K562 (cell line): ENCODE measurements around the gene DAZAP1. TPM values are rescaled to one million over a fixed set of nuclear protein-coding genes. Genes with fewer than 3 reads are reported as not detected.

Experiments used
- ATAC-seq: fragments of 200-7000 bp; cut with Tn5 transposase; 3 replicates; pipeline ENCODE4 v1.9.1; 2020; ENCODE audit warnings: moderate library complexity
- BruUV-seq: library from RNA; stranded (reverse); fragments of 400-500 nt; replicated peaks from 2 replicates; lab custom pipeline; 2021; lab: Mats Ljungman, UMichigan
- CTCF ChIA-PET: fragments of 300-600 bp; formaldehyde crosslinking; extraction: SDS; loops from one replicate; lab custom pipeline; 2021; ENCODE audit warnings: low intra/inter-chr PET ratio; lab: Yijun Ruan, JAX
- POLR2A ChIA-PET: fragments of 300-600, 350-650 bp; sonication (Branson Sonifier 250); formaldehyde crosslinking; extraction: SDS; loops from one replicate; lab custom pipeline; 2021; ENCODE audit warnings: antibody characterized with exemption, inconsistent platforms; lab: Yijun Ruan, JAX
- DNase-seq, 4 experiments: peaks; one replicate each; pipeline versions ENCODE4 v3.0.0 to v3.0.0-alpha.2; 2011 to 2018; ENCODE audit warnings: low spot score in 3 of 4, mixed read lengths in 3 of 4; ENCODE audit errors: extremely low read depth in 1 of 4
- FAIRE-seq: peaks from 2 replicates; lab custom pipeline; 2011; peaks lifted over from hg19 to GRCh38; lab: Jason Lieb, UNC
- H2AFZ ChIP-seq: 2 replicates; pipeline ENCODE4 v1.6.0; 2011; ENCODE audit warnings: low read depth, low read length, control low read depth, inconsistent platforms
- H3K27ac ChIP-seq: fragments of 200-600 bp; 3 replicates; pipeline ENCODE4 v1.8.0; 2011; ENCODE audit warnings: low read depth, mild to moderate bottlenecking, control low read depth, inconsistent platforms, low read length, moderate library complexity, mixed read lengths; ENCODE audit errors: extremely low read depth
- H3K27me3 ChIP-seq, 2 experiments: fragments of 300-600 bp in 1 of 2; 2 replicates in 1 of 2; 3 replicates in 1 of 2; pipeline versions ENCODE4 v1.6.0 to v1.8.0; 2011; ENCODE audit warnings: inconsistent platforms in 2 of 2, low read length in 2 of 2, mild to moderate bottlenecking in 1 of 2, mixed read lengths in 1 of 2, moderate library complexity in 1 of 2; ENCODE audit not compliant: control insufficient read depth in 2 of 2, insufficient read depth in 2 of 2
- H3K36me3 ChIP-seq: fragments of 300-600 bp; 3 replicates; pipeline ENCODE4 v1.8.0; 2011; ENCODE audit warnings: mild to moderate bottlenecking, low read length, inconsistent platforms; ENCODE audit not compliant: control insufficient read depth, insufficient read depth
- H3K4me1 ChIP-seq, 2 experiments: fragments of 200-600 bp in 1 of 2; replicated peaks in 1 of 2; 2 replicates in 1 of 2; 3 replicates in 1 of 2; pipeline versions ENCODE4 v1.5.1 to v1.8.0; 2011; ENCODE audit warnings: inconsistent platforms in 2 of 2, low read length in 2 of 2, mild to moderate bottlenecking in 1 of 2, mixed read lengths in 1 of 2, moderate library complexity in 1 of 2; ENCODE audit not compliant: control insufficient read depth in 2 of 2, insufficient read depth in 2 of 2
- H3K4me2 ChIP-seq: 2 replicates; pipeline ENCODE4 v1.6.1; 2011; ENCODE audit warnings: low read length, control low read depth, inconsistent platforms, mixed read lengths; ENCODE audit not compliant: insufficient read depth
- H3K4me3 ChIP-seq: fragments of 200-600 bp; sonication (generic), shearing (Covaris generic); 2 replicates; pipeline ENCODE4 v1.5.1; 2016; ENCODE audit warnings: control low read depth, inconsistent platforms
- H3K79me2 ChIP-seq: fragments of 200-600 bp; 3 replicates; pipeline ENCODE4 v1.8.0; 2011; ENCODE audit warnings: low read length, inconsistent platforms; ENCODE audit not compliant: control insufficient read depth, insufficient read depth
- H3K9ac ChIP-seq, 2 experiments: 2 replicates each; pipeline versions ENCODE4 v1.6.0 to v1.6.1; 2011; ENCODE audit warnings: low read depth in 2 of 2, low read length in 2 of 2, control low read depth in 1 of 2, inconsistent platforms in 1 of 2, mild to moderate bottlenecking in 1 of 2, mixed read lengths in 1 of 2; ENCODE audit not compliant: insufficient read depth in 1 of 2
- H3K9me1 ChIP-seq: one replicate; pipeline ENCODE4 v1.6.0; 2011; ENCODE audit warnings: inconsistent platforms, mild to moderate bottlenecking, low read length, moderate library complexity; ENCODE audit not compliant: control insufficient read depth, insufficient read depth
- H3K9me3 ChIP-seq: replicated peaks from 2 replicates; pipeline ENCODE4 v1.5.1; 2011; ENCODE audit warnings: low read depth, low read length, inconsistent platforms; ENCODE audit not compliant: control insufficient read depth, insufficient read depth
- H4K20me1 ChIP-seq: replicated peaks from 2 replicates; pipeline ENCODE4 v1.6.1; 2011; ENCODE audit warnings: low read length, inconsistent platforms, mixed read lengths; ENCODE audit not compliant: control insufficient read depth, insufficient read depth
- ATF7 ChIP-seq: fragments of 450-650 bp; IDR thresholded peaks from 2 replicates; pipeline ENCODE4 v1.7.1; 2014; ENCODE audit warnings: mild to moderate bottlenecking, moderate library complexity
- BRF1 ChIP-seq: IDR thresholded peaks from 3 replicates; pipeline ENCODE4 v1.6.1; 2011; ENCODE audit warnings: borderline replicate concordance, mild to moderate bottlenecking; ENCODE audit not compliant: insufficient read length; ENCODE audit errors: extremely low read depth
- CBX2 ChIP-seq: fragments of 200-600 bp; sonication (generic); IDR thresholded peaks from one replicate; pipeline ENCODE4 v1.6.1; 2012; ENCODE audit warnings: mild to moderate bottlenecking, low read length, inconsistent platforms; ENCODE audit not compliant: insufficient read depth, poor library complexity, severe bottlenecking
- CHAMP1 ChIP-seq: fragments of 450-650 bp; IDR thresholded peaks from 2 replicates; pipeline ENCODE4 v1.6.1; 2016; ENCODE audit warnings: mild to moderate bottlenecking
- DPF2 ChIP-seq: fragments of 450-650 bp; IDR thresholded peaks from 2 replicates; pipeline ENCODE4 v1.6.1; 2016
- ELF2 ChIP-seq: fragments of 250-450 bp; sonication (Bioruptor Pico); IDR thresholded peaks from 2 replicates; pipeline ENCODE4 v1.5.0; 2021; ENCODE audit warnings: mild to moderate bottlenecking
- FOXK2 ChIP-seq, 2 experiments: fragments of 450-650 bp; IDR thresholded peaks in 1 of 2; conservative IDR thresholded peaks in 1 of 2; 2 replicates each; pipeline ENCODE4 v1.6.1; 2016; ENCODE audit warnings: low read depth in 2 of 2, mild to moderate bottlenecking in 1 of 2
- GABPA ChIP-seq: fragments of 200-800 bp; sonication (Bioruptor generic); conservative IDR thresholded peaks from 2 replicates; pipeline ENCODE4 v1.6.1; 2016; ENCODE audit warnings: low read depth, missing genetic modification characterization, missing compliant biosample characterization
- HINFP ChIP-seq: fragments of 450-650 bp; conservative IDR thresholded peaks from 2 replicates; pipeline ENCODE4 v1.6.1; 2016; ENCODE audit warnings: missing genetic modification characterization, low read depth, mild to moderate bottlenecking, control low read depth, missing compliant biosample characterization
- MAFG ChIP-seq: fragments of 450-650 bp; conservative IDR thresholded peaks from 2 replicates; pipeline ENCODE4 v1.6.1; 2016; ENCODE audit warnings: missing genetic modification characterization, missing compliant biosample characterization
- NRF1 ChIP-seq, 2 experiments: fragments of 450-650 bp; IDR thresholded peaks in 1 of 2; conservative IDR thresholded peaks in 1 of 2; 2 replicates each; pipeline ENCODE4 v1.6.1; 2014; ENCODE audit warnings: mild to moderate bottlenecking in 2 of 2
- PHTF2 ChIP-seq: fragments of 250-450 bp; sonication (Bioruptor Pico); IDR thresholded peaks from 2 replicates; pipeline ENCODE4 v1.5.0; 2021; ENCODE audit warnings: mild to moderate bottlenecking
- SMARCB1 ChIP-seq: IDR thresholded peaks from 2 replicates; pipeline ENCODE4 v1.6.1; 2011; ENCODE audit warnings: improper control_type of control experiment, low read depth; ENCODE audit not compliant: insufficient read length
- SNIP1 ChIP-seq: fragments of 450-650 bp; IDR thresholded peaks from 2 replicates; pipeline ENCODE4 v1.7.1; 2017; ENCODE audit warnings: low read depth, mild to moderate bottlenecking
- TCF7L2 ChIP-seq: fragments of 150-350 bp; IDR thresholded peaks from 2 replicates; pipeline ENCODE4 v1.6.1; 2016; ENCODE audit warnings: low read depth, mild to moderate bottlenecking, low read length, moderate library complexity
- TRIM24 ChIP-seq, 2 experiments: fragments of 450-650 bp; IDR thresholded peaks; 2 replicates each; pipeline ENCODE4 v1.6.1; 2016
- USF2 ChIP-seq: sonication (generic); formaldehyde crosslinking; IDR thresholded peaks from 2 replicates; pipeline ENCODE4 v1.5.0; 2020; ENCODE audit warnings: missing genetic modification reagents
- ZBTB1 ChIP-seq: sonication (generic); formaldehyde crosslinking; IDR thresholded peaks from 2 replicates; pipeline ENCODE4 v1.8.1; 2023; ENCODE audit warnings: missing genetic modification reagents, low read depth, mild to moderate bottlenecking, borderline replicate concordance
- ZNF586 ChIP-seq: fragments of 450-650 bp; formaldehyde crosslinking; conservative IDR thresholded peaks from 2 replicates; pipeline ENCODE4 v1.4.0; 2020; ENCODE audit warnings: mild to moderate bottlenecking, moderate library complexity
- ZSCAN32 ChIP-seq: fragments of 450-650 bp; formaldehyde crosslinking; IDR thresholded peaks from 2 replicates; pipeline ENCODE4 v1.4.0; 2020; ENCODE audit warnings: mild to moderate bottlenecking, moderate library complexity
- WGBS: fragments of 100-300 bp; shearing (Covaris generic); methylation state at CpG from one replicate; pipeline ENCODE4 v1.1.6; 2016; ENCODE audit warnings: low coverage, mixed read lengths; ENCODE audit not compliant: insufficient coverage; ENCODE audit errors: missing lambda C conversion rate; 5-methylcytosine and 5-hydroxymethylcytosine counted together
- in situ Hi-C: fragments of 300-500 bp; cut with MboI; formaldehyde crosslinking; loops from 4 replicates; pipeline ENCODE4 v1.15.0; 2018; ENCODE audit warnings: inconsistent platforms, mixed read lengths
- intact Hi-C: fragments of 100-400 bp; cut with micrococcal nuclease; formaldehyde crosslinking; loops from 2 replicates; pipeline ENCODE4 v1.14.2; 2022
- polyA plus RNA-seq, 8 experiments: library from polyadenylated mRNA; depleted of rRNA in 4 of 8; stranded (reverse) in 5 of 8; unstranded in 3 of 8; fragments of >200 nt; fragmentation: Nextera tagmentation in 2 of 8; fragmentation: Illumina TruSeq in 1 of 8; extraction: Ambion mirVana in 2 of 8; extraction: Trizol in 1 of 8; gene quantifications; 2 replicates each; pipeline versions ENCODE4 v1.2.1 to v1.2.3, GENCODE V29; 2011 to 2014; ENCODE audit warnings: inconsistent platforms in 1 of 8, missing spikeins in 1 of 8
- total RNA-seq, 7 experiments: library from RNA; depleted of rRNA in 6 of 7; stranded (reverse); fragments of >200 nt in 6 of 7; fragmentation: Illumina TruSeq in 2 of 7; extraction: Trizol in 2 of 7; gene quantifications; 2 replicates each; pipeline versions ENCODE4 v1.2.1 to v1.2.3, GENCODE V29; 2011 to 2021; ENCODE audit warnings: low replicate concordance in 1 of 7

Gene DAZAP1
- total and polyA plus RNA-seq, 9 of the 15 experiments (the other 6 are each of a cell fraction or from before 2014, with no cell fraction given) = 10.8 to 289 (median 142) TPM

GRCh38 chr19:1383017-1383311 lies 24.4 kb upstream of the DAZAP1 start:
- H3K9me1 ChIP-seq = no peaks in the 10 kb centered on the region
- H3K9me3 ChIP-seq = no peaks in the 10 kb centered on the region
- FAIRE-seq (no peak), ATAC-seq (no peak), DNase-seq (peak in 2 of 4 experiments; percentile 87 to 89)
- no peak overlapping the region for H2AFZ ChIP-seq
- H3K79me2 ChIP-seq = peaks cover 40% of the 10 kb centered on the region
- H3K4me2 ChIP-seq = peak overlapping the region; percentile 75
- H3K27me3 ChIP-seq = no peaks in the 10 kb centered on the region
- H4K20me1 ChIP-seq = no peaks in the 10 kb centered on the region; the same call in none of the 2 replicates
- H3K4me1 ChIP-seq = peaks cover 0 to 49% of the 10 kb centered on the region in 2 experiments; a peak in 2 of 5 replicates
- WGBS = 5% methylated on average over 9 of the region's 9 CpGs
- ChIA-PET CTCF (interaction anchor here (0.5 to 0.7 kb wide), 2 partner anchors 9 to 11 kb away, joined by 4 to 6 read pairs; no protein-coding TSS in a partner anchor), POLR2A (interaction anchor here (0.7 to 0.9 kb wide), 4 partner anchors 9 to 1292 kb away, joined by 3 to 4 read pairs (median 3); no protein-coding TSS in a partner anchor)
- intact Hi-C loops (no loop called here), in situ Hi-C loops (loop anchor here (5.0 kb wide), 1 partner anchor 106 kb away; the partner anchor contains the start of gene FAM174C)
- BruUV-seq = no TSS peak
- no peak overlapping the region for H3K27ac ChIP-seq
- peak overlapping the region in 1 of 2 experiments; percentile 1; a peak in 1 of 4 replicates for H3K9ac ChIP-seq
- H3K36me3 ChIP-seq = peaks cover 32% of the 10 kb centered on the region; the same call in 2 of the 3 replicates
- peak overlapping the region; percentile 6; the same call in 1 of the 2 replicates for H3K4me3 ChIP-seq
- TF ChIP-seq DPF2 (no peak), BRF1 (no peak), NRF1 (conservative IDR thresholded peaks at IDR 0.05 in 1 of 2, IDR thresholded peaks at IDR 0.05 in 1 of 2) (no peak), TCF7L2 (no peak), MAFG (tag) (no peak), SMARCB1 (no peak), TRIM24 (IDR thresholded peaks at IDR 0.05) (no peak), USF2 (CRISPR knock-in tag) (no peak), PHTF2 (no peak), CBX2 (no peak), ATF7 (no peak), CHAMP1 (no peak), FOXK2 (conservative IDR thresholded peaks at IDR 0.05 in 1 of 2, IDR thresholded peaks at IDR 0.05 in 1 of 2; ENCODE audit: low read depth in 2 of 2) (no peak), GABPA (tag) (no peak), ELF2 (no peak), ZBTB1 (CRISPR knock-in tag) (no peak; the same call in 1 of the 2 replicates), ZSCAN32 (CRISPR knock-in tag) (no peak), ZNF586 (CRISPR knock-in tag) (no peak), HINFP (no peak), SNIP1 (no peak)
